GM08714 (cell line): Measurements from ENCODE around the gene ITPK1.

Experiments
- H3K4me3 ChIP-seq: fragments of 200-500 bp; sonication (Bioruptor generic); 2 replicates; pipeline ENCODE4 v1.5.1; 2014; ENCODE audit warnings: mild to moderate bottlenecking, low read length, inconsistent platforms
- ZNF274 ChIP-seq: IDR thresholded peaks from 2 replicates; pipeline ENCODE4 v1.6.1; 2012; ENCODE audit warnings: mild to moderate bottlenecking, low read depth, low read length

ITPK1 gene

DNA sequence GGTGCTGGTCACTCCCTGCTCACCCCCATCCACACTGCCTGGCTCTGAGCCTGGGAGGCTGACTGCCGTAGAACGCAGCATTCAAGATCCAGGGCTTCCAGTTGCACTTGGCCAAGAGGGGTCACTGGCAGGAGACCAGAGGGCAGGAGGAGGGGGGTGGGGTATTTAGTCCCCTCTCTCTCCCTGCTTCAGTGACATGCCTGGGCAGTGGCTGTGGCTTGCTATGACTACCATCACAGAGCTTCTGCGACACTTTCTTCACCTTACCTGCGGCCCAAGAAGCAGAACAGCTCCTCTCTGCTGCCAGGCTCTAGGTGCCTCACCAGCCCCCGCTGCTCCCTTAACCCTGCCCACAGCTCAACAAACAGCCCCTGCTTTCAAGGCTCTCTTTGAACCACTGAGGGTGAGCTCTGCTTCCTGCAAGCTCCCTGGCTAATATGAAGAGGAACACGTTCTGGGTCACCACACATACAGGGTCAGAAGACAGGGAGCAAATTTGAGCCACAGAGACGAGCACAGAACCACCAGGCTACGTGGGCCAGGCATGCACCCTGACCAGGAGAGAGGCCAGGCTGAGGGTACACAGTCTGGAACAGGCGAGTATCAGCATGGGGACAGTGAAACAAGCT, 55.7 kb downstream of the ITPK1 start:
- H3K4me3 ChIP-seq = no peak overlapping the region
- no peak for TF ChIP-seq ZNF274

DNA sequence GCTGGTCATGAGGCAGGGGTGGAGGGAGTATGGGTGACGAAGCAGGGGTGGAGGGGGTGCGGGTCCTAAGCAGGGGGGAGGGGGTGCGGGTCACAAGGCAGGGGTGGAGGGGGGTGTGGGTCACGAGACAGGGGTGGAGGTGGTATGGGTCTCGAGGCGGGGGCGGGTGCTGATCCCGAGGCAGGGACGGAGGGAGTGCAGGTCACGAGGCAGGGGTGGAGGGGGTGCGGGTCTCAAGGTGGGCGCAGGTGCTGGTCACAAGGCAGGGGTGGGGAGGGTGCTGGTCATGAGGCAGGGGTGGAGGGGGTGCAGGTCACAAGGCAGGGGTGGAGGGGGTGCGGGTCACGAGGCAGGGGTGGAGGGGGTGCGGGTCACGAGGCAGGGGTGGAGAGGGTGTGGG, 56.5 kb downstream of the ITPK1 start:
- TF ChIP-seq ZNF274 = no peak
- no peak overlapping the region for H3K4me3 ChIP-seq

DNA sequence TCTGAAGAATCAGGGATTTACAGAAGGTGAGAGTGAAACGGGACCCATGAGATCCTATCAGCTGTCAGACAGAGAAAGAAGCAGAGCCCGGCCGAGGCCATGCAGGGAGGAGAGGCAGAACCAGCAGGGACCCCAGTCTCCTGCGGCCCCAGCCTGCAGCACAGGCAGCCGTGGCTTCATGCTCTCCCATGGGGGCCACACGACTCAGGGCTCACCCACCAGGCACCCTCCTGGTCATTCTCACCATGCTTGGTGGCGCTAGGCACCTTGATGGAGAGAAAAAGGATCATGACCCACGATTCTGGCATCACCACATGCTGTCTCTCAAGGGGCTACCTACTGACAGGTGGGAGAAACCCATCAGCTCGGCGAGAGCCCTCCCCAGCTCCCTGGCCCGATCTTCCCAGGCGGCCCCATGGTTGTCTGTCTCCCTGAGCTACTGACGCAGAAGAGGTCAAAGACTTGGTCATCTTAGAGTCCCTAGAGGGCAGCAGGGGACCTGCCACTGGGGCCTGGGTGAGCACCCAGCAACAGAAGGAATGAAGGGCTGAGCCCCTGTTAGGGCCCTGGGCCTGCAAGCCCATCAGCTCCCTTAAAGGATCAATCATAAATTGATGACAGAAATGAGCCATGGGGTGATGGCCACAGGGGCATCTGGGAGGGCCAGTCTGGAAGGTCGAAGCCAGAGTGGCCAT, 58.0 kb downstream of the ITPK1 start:
- no peak overlapping the region for H3K4me3 ChIP-seq
- TF ChIP-seq ZNF274 = no peak

DNA sequence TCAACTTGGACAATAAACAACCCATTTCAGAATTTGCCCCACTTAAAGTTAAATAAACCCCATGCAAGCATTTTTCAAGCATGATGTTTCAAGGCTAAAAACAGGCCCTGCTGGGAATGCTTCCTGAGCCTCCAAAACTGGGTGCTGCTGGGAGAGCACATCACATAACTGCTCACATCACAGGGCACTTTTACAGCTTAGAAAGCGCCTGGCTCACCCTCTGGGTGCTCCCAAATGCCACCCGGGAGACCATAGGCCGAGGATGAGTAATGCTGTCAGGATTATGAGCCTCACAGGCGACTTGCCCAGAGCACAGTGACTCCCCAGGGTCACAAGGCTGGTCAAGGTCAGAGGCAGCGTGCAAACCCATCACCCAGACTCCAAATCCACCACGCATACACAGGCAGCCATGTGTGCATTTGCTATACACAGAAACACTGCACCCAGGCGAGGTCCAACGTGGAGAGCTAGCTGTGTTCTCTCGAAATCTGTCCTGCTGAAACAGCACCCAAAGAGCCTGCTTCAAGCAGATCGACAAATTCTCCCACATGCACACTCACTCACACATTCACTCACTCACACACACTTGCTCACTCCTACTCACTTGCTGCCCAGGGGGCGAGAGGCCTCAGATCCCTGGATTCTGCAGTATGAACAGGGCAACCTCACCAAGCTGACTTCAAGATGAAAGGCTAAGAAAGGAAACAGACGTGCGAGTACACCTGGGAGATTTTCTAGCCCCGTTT, 58.7 kb downstream of the ITPK1 start:
- TF ChIP-seq ZNF274 = no peak

DNA sequence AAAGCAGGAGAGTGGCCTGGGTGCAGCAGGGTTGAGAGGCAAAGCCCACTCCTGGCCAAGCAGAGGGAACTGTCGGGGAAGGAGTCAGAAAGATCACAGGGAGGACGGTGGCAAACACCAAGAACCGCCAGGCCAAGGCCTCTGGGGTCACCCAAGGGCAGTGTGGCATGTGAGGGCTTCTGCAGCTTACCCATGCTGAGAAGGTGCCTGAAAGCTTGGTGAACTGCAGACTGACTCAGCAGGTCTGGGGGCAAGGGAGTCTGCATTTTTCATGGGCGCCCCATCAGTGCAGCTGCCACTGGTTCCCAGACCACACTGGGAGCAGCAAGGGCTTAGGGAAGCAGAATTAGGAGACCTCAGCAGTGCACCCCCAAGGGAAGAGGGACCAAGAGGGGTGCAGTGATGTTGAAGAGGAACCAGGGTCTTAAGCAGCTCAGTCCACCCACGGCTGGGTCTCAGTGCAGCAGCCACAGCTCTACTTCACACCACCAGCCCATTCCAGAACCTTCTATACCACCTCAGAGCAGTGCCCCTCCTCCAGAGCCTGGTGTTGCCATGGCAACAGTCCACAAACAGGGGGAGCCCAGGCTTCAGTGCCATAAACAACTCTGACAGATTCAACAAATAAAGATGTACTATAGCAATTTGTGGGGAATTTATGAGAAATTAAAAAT, 59.4 kb downstream of the ITPK1 start:
- no peak overlapping the region for H3K4me3 ChIP-seq
- no peak for TF ChIP-seq ZNF274

More for the DNA sequence above, 58.7 kb downstream of the ITPK1 start:
- H3K4me3 ChIP-seq = no peak overlapping the region

DNA sequence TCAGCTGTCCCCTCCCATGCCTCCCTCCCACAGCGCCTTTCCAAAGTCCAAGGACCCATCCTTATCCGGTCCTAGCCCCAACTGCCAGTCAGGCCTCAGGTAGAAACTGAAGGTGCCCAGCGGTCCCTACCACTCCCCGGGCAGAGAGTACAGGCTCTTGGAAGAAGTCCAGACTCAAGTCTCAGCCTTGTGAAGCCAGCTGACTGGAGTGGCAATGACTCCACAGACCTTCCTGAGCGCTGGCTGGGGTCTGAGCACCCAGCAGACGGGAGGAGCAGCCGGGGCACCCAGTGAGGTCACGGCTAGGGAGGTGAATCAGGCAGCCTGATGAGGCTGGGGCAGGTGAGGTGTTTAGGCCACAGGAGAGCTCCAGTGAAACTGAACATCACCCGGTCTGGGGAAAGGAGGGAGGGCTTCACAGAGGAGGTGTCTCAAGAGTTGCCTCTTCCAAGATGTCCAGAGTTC, 60.0 kb downstream of the ITPK1 start:
- no peak for TF ChIP-seq ZNF274
- no peak overlapping the region for H3K4me3 ChIP-seq

DNA sequence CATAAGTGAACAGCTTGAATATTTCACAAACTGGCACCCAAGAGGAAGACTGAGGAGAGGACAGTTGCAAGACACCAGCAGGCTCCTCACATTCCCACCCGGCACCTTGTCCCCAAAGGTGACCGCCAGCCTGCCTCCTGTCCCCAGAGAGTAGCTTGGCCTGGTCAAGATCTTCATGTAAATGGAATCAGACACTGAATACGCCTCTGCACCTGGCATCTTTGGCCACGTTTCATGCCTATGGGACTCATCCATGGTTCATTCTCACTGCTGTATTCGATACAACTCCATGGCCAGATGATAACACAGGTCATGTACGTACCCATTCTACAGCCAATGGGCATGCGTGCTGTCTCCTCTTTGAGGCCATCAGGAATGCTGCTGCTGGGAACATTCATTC, 60.8 kb downstream of the ITPK1 start:
- TF ChIP-seq ZNF274 = no peak
- H3K4me3 ChIP-seq = no peak overlapping the region

DNA sequence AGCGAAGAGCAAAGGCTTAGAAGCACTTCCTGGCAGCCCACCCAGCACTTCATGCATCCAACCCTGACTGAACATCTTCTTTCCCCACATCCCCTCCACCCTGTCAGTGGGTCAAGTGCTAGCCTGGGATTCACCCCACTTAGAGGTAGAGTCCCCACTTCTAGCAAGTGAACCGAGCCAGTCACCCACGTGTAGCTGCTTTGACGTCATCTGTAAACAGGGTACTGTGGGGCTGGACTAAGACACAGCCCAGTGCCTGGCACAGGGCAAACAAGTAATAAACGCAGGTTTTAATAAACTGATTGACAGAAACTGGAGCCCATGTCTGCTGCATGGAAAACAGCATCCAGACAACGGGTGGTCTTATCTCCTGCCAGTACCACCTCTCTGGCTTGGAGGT, 61.7 kb downstream of the ITPK1 start:
- no peak overlapping the region for H3K4me3 ChIP-seq
- no peak for TF ChIP-seq ZNF274

DNA sequence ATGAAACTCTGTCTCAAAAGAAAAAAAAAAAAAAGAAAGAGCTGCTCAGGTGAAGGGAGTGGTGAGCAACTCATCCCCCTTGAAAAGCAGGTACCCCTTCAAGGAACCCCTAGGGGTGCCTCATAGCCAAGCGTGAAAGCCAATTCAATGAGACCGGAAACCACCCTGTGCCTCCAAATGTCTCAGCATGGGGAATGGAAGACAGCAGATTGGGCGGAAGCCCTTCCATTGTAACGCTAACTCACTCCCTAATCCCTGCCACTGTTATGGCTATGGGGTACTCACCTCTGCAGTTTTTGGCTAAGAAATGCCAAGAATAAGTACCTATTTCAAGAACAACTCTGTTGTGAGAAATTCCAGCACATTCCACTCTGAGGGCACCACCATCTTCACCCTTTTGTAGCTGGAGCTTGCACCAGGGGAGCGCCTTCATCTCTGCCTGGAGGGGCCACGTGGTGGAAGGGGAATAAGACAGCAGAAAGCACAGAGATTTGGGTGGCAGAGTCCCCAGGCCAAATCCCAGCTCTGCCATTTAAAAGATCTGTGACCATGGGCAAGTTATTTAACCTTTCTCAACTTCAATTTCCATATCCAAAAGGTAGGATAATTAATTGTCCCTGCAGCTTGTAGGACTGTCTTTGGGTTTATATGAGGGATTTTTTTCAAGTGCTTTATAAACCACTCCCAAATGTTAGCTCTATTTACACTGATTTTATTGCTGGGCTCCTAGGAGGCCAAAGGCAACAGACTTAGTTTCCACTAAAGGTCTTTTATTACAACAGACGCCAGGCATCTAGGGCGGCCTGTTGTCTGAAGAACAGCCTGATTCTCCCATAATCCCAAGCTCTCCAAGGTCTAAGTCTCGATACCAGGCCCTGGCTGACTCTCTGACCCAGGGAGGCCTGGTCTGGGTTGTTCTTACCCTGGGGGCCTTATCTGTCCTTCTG, 63.9 kb downstream of the ITPK1 start:
- no peak for TF ChIP-seq ZNF274
- H3K4me3 ChIP-seq = no peak overlapping the region

DNA sequence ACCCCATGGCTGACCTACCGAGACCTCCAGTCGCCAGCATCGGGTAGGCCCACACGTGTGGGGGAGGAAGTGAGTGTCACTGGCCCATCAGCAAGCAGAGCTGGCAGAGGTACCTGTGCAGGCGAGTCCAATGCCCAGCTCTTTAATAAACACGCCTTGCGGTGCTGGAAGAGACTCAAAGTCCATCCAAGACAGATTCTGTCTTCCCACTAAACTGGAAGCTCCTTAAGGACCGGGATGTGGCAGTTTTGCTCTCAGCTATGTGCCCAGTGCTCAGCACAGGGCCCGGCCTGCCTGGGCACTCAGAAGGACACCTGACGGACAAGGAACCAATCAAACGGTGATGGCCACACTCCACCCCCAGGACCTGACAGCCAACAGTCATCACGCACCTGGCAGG, 65.0 kb downstream of the ITPK1 start:
- no peak overlapping the region for H3K4me3 ChIP-seq
- no peak for TF ChIP-seq ZNF274

DNA sequence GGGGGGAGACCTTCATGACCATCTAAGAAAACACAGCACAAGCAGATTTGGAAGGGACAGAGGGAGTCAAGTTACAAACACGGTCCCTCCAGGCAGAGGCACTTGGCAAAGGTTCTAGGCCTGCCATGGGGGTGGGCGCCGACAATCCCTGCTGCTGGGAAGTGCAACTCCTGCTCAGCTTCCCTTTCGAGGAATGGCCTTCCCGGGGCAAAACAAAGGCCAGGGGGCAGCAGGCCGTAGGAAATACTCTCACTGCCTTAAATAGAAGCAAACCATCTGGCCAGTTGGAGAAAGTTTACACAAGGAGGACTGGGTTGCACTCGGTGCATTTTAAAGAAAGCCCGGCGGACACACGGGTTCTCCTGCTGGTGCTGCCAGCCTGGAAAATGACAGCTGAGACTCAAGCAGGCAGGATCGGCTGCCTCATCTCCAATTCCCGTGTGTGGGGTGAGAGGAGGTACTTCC, 65.8 kb downstream of the ITPK1 start:
- TF ChIP-seq ZNF274 = no peak
- H3K4me3 ChIP-seq = no peak overlapping the region

DNA sequence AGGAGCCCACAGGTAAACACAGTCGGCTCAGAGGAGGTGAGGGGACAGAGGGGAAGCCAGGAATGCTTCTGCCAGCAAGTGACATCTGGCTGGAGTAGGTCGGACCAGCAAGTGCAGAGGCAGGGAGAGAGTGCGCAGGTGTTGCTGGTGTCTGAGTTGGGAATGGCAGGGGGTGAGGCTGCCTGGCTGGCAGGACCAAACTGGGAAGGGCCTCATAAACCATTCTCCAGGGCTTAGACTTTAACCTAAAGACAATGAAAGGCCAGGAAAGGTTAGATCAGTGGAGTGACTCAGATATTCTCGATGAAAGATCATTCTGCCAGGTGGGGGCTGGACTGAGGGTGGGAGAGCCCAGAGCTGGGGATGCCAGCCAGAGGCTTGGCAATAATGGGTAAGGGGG, 66.4 kb downstream of the ITPK1 start:
- no peak for TF ChIP-seq ZNF274
- no peak overlapping the region for H3K4me3 ChIP-seq

DNA sequence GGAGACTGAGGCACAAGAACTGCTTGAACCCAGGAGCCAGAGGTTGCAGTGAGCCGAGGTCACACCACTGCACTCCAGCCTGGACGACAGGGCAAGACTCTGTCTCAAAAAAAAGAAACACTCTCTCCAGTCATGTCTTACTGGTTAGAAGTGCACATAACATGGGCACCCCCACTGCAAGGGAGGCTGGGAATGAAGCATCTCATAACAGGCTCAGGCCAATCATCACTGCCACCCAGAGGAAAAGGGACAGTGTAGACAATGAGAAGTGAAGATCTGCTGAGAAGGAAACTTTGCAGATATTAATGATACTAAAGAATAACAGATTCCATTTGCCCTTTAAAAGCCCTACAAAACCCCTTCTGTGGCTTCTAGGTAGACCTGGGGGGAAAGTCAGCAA, 66.9 kb downstream of the ITPK1 start:
- H3K4me3 ChIP-seq = no peak overlapping the region
- no peak for TF ChIP-seq ZNF274
